RWPE2 (cell line): ENCODE data around the gene TSACC.

Source experiments
- ATAC-seq: fragments of 200-7000 bp; cut with Tn5 transposase; 3 replicates; pipeline ENCODE4 v1.9.1; 2021; ENCODE audit warnings: low read depth
- DNase-seq: peaks from one replicate; pipeline ENCODE4 v3.0.0-alpha.2; 2020; ENCODE audit warnings: low spot score
- H3K27ac ChIP-seq: fragments of 450-650 bp; 2 replicates; pipeline ENCODE4 v1.5.1; 2017; ENCODE audit warnings: mild to moderate bottlenecking; ENCODE audit not compliant: poor library complexity, severe bottlenecking
- H3K27me3 ChIP-seq: fragments of 250-450 bp; sonication (Bioruptor Pico); 2 replicates; pipeline ENCODE4 v1.5.1; 2021; ENCODE audit warnings: mild to moderate bottlenecking, moderate library complexity; ENCODE audit not compliant: insufficient read depth, poor library complexity, severe bottlenecking
- H3K36me3 ChIP-seq: fragments of 250-450 bp; sonication (Bioruptor Pico); 2 replicates; pipeline ENCODE4 v1.5.1; 2020; ENCODE audit warnings: low read depth, mild to moderate bottlenecking, moderate library complexity
- H3K4me1 ChIP-seq: fragments of 250-450 bp; sonication (Bioruptor Pico); 2 replicates; pipeline ENCODE4 v1.5.1; 2021; ENCODE audit warnings: mild to moderate bottlenecking, moderate library complexity; ENCODE audit not compliant: insufficient read depth, poor library complexity, severe bottlenecking
- H3K4me3 ChIP-seq: fragments of 250-450 bp; sonication (Bioruptor Pico); 2 replicates; pipeline ENCODE4 v1.5.1; 2021; ENCODE audit warnings: mild to moderate bottlenecking, moderate library complexity; ENCODE audit not compliant: severe bottlenecking
- H3K9me3 ChIP-seq: fragments of 250-450 bp; sonication (Bioruptor Pico); 2 replicates; pipeline ENCODE4 v1.5.1; 2021; ENCODE audit warnings: mild to moderate bottlenecking, moderate library complexity; ENCODE audit not compliant: severe bottlenecking
- TF ChIP-seq, protein P1 (sequence below): fragments of 450-650 bp; IDR thresholded peaks from one replicate; pipeline ENCODE4 v1.5.1; 2017; ENCODE audit warnings: mild to moderate bottlenecking, moderate library complexity; ENCODE audit not compliant: poor library complexity, severe bottlenecking

TSACC gene

GRCh38 chr1:156336242-156336641 is 2.1 kb upstream of the TSACC start:
- TF ChIP-seq, protein P1, sequence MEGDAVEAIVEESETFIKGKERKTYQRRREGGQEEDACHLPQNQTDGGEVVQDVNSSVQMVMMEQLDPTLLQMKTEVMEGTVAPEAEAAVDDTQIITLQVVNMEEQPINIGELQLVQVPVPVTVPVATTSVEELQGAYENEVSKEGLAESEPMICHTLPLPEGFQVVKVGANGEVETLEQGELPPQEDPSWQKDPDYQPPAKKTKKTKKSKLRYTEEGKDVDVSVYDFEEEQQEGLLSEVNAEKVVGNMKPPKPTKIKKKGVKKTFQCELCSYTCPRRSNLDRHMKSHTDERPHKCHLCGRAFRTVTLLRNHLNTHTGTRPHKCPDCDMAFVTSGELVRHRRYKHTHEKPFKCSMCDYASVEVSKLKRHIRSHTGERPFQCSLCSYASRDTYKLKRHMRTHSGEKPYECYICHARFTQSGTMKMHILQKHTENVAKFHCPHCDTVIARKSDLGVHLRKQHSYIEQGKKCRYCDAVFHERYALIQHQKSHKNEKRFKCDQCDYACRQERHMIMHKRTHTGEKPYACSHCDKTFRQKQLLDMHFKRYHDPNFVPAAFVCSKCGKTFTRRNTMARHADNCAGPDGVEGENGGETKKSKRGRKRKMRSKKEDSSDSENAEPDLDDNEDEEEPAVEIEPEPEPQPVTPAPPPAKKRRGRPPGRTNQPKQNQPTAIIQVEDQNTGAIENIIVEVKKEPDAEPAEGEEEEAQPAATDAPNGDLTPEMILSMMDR, result peak; percentile 24
- ATAC-seq, result no peak
- no peaks in the 10 kb centered on the region for H3K27me3 ChIP-seq
- no peaks in the 10 kb centered on the region for H3K9me3 ChIP-seq
- DNase-seq, result no peak
- H3K4me3 ChIP-seq, result peak overlapping the region; percentile 65
- H3K36me3 ChIP-seq, result peaks cover 63% of the 10 kb centered on the region
- H3K4me1 ChIP-seq, result peaks cover 9% of the 10 kb centered on the region
- no peak overlapping the region for H3K27ac ChIP-seq

- Histone ChIP-seq H3K9me3 (no peaks in the 10 kb centered on the region), H3K36me3 (peaks cover 53% of the 10 kb centered on the region), H3K4me3 (peak overlapping the region; percentile 65), H3K27ac (peak overlapping the region; percentile 58), H3K4me1 (peaks cover 9% of the 10 kb centered on the region), H3K27me3 (no peaks in the 10 kb centered on the region)
- ATAC-seq, result no peak
- no peak for DNase-seq
- TF ChIP-seq, protein P1, result no peak
Measured at GRCh38 chr1:156337052-156337887, 1.1 kb upstream of the TSACC start.

GRCh38 chr1:156337888-156338179 is 492 bp upstream of the TSACC start:
- H3K9me3 ChIP-seq, result no peaks in the 10 kb centered on the region
- TF ChIP-seq, protein P1, result no peak
- H3K4me1 ChIP-seq, result peaks cover 9% of the 10 kb centered on the region
- peak overlapping the region; percentile 65 for H3K4me3 ChIP-seq
- H3K36me3 ChIP-seq, result peaks cover 47% of the 10 kb centered on the region
- peak overlapping the region; percentile 58 for H3K27ac ChIP-seq
- ATAC-seq (peak; percentile 35), DNase-seq (no peak)
- H3K27me3 ChIP-seq, result no peaks in the 10 kb centered on the region

- no peak overlapping the region for H3K4me3 ChIP-seq
- TF ChIP-seq, protein P1, result no peak
- DNase-seq (no peak), ATAC-seq (no peak)
- H3K9me3 ChIP-seq, result no peaks in the 10 kb centered on the region
- H3K27me3 ChIP-seq, result peaks cover 5% of the 10 kb centered on the region
- H3K27ac ChIP-seq, result no peak overlapping the region
- peaks cover 2% of the 10 kb centered on the region for H3K36me3 ChIP-seq
- H3K4me1 ChIP-seq, result no peaks in the 10 kb centered on the region
Measured at GRCh38 chr1:156342166-156342955, 4.0 kb downstream of the TSACC start.
